HEK293 (cell line): ENCODE data around the gene NSD1.

Experiments
- MZF1 ChIP-seq: fragments of 450-650 bp; formaldehyde crosslinking; IDR thresholded peaks from 2 replicates; pipeline ENCODE4 v1.5.1; 2017; ENCODE audit warnings: missing biosample characterization, missing genetic modification characterization, borderline replicate concordance
- ZNF174 ChIP-seq: fragments of 450-650 bp; formaldehyde crosslinking; IDR thresholded peaks from 2 replicates; pipeline ENCODE4 v1.5.0; 2017; ENCODE audit warnings: missing biosample characterization, mild to moderate bottlenecking, missing genetic modification characterization
- ZSCAN4 ChIP-seq: fragments of 450-650 bp; formaldehyde crosslinking; IDR thresholded peaks from 2 replicates; pipeline ENCODE4 v1.5.1; 2017; ENCODE audit warnings: missing biosample characterization, missing genetic modification characterization
- TF ChIP-seq, protein P1 (sequence below): fragments of 450-650 bp; formaldehyde crosslinking; IDR thresholded peaks from 2 replicates; pipeline ENCODE4 v1.5.1; 2016; ENCODE audit warnings: missing biosample characterization, missing genetic modification characterization

DNA sequence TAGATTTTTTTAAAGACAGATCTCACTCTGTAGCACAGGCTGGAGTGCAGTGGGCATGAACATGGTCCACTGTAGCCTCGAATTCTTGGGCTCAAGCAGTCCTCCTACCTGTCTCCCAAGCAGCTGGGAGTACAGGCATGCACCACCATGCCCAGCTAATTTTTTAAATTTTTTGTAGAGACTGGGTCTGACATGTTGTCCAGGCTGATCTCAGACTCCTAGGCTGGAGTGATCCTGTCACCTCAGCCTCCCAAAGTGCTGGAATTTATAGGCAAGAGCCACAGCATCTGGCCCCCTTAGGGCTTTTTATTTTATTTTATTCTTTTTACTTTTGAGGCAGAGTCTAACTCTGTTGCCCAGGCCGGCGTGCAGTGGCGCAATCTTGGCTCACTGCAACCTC is 56.4 kb downstream of the NSD1 start:
- TF ChIP-seq, protein P1, sequence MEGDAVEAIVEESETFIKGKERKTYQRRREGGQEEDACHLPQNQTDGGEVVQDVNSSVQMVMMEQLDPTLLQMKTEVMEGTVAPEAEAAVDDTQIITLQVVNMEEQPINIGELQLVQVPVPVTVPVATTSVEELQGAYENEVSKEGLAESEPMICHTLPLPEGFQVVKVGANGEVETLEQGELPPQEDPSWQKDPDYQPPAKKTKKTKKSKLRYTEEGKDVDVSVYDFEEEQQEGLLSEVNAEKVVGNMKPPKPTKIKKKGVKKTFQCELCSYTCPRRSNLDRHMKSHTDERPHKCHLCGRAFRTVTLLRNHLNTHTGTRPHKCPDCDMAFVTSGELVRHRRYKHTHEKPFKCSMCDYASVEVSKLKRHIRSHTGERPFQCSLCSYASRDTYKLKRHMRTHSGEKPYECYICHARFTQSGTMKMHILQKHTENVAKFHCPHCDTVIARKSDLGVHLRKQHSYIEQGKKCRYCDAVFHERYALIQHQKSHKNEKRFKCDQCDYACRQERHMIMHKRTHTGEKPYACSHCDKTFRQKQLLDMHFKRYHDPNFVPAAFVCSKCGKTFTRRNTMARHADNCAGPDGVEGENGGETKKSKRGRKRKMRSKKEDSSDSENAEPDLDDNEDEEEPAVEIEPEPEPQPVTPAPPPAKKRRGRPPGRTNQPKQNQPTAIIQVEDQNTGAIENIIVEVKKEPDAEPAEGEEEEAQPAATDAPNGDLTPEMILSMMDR: no peak
- no peak for TF ChIP-seq ZSCAN4
- no peak for TF ChIP-seq MZF1 (tag by site-specific recombination)
- no peak for TF ChIP-seq ZNF174
